IMR-90 (cell line): ENCODE measurements around the gene CLPTM1. TPM values are rescaled to one million over a fixed set of nuclear protein-coding genes. Genes with fewer than 3 reads are reported as not detected.

ENCODE experiments used
- ATAC-seq: fragments of 200-7000 bp; cut with Tn5 transposase; 2 replicates; pipeline ENCODE4 v1.9.1; 2020; ENCODE audit warnings: low read depth, mild to moderate bottlenecking, moderate library complexity
- BruUV-seq: library from RNA; stranded (reverse); fragments of 400-500 nt; replicated peaks from 2 replicates; lab custom pipeline; 2021; lab: Mats Ljungman, UMichigan
- CTCF ChIA-PET: fragments of 300-600 bp; formaldehyde crosslinking; extraction: SDS; loops from one replicate; lab custom pipeline; 2021; ENCODE audit warnings: antibody characterized with exemption; lab: Yijun Ruan, JAX
- POLR2A ChIA-PET: fragments of 300-600 bp; sonication (Branson Sonifier 250); formaldehyde crosslinking; loops from one replicate; lab custom pipeline; 2022; ENCODE audit warnings: antibody characterized with exemption; ENCODE audit not compliant: unreplicated experiment; lab: Charles Lee
- DNase-seq: peaks from one replicate; pipeline ENCODE4 v3.0.0; 2013
- H2AFZ ChIP-seq: replicated peaks from 2 replicates; pipeline ENCODE3; 2013; ENCODE audit warnings: low read length, mild to moderate bottlenecking; ENCODE audit not compliant: poor library complexity
- H2AK5ac ChIP-seq: 2 replicates; pipeline ENCODE4 v1.6.1; 2013; ENCODE audit warnings: low read depth, low read length, inconsistent platforms
- H2AK9ac ChIP-seq: replicated peaks from 2 replicates; pipeline ENCODE3; 2013; ENCODE audit warnings: mild to moderate bottlenecking, low read depth, low read length, moderate library complexity; ENCODE audit not compliant: poor library complexity
- H2BK120ac ChIP-seq: 2 replicates; pipeline ENCODE4 v1.6.1; 2013; ENCODE audit warnings: low read depth, low read length, inconsistent platforms
- H2BK15ac ChIP-seq: 3 replicates; pipeline ENCODE4 v1.6.1; 2013; ENCODE audit warnings: low read depth, low read length, inconsistent platforms
- H2BK20ac ChIP-seq: 2 replicates; pipeline ENCODE4 v1.6.1; 2013; ENCODE audit warnings: low read depth, mild to moderate bottlenecking, inconsistent platforms, low read length, moderate library complexity
- H2BK5ac ChIP-seq: 2 replicates; pipeline ENCODE4 v1.6.1; 2013; ENCODE audit warnings: mild to moderate bottlenecking, low read depth, low read length, inconsistent platforms; ENCODE audit not compliant: poor library complexity, severe bottlenecking
- H3K14ac ChIP-seq: replicated peaks from 2 replicates; pipeline ENCODE4 v1.6.1; 2013; ENCODE audit warnings: low read depth, low read length, inconsistent platforms
- H3K18ac ChIP-seq: 2 replicates; pipeline ENCODE4 v1.6.1; 2013; ENCODE audit warnings: low read depth, low read length, control low read depth
- H3K23ac ChIP-seq: 2 replicates; pipeline ENCODE4 v1.6.1; 2013; ENCODE audit warnings: low read depth, low read length, inconsistent platforms
- H3K27ac ChIP-seq: 2 replicates; pipeline ENCODE4 v1.5.1; 2013; ENCODE audit warnings: mild to moderate bottlenecking, control low read depth, low read length; ENCODE audit not compliant: insufficient read depth
- H3K27me3 ChIP-seq: 2 replicates; pipeline ENCODE4 v1.6.1; 2013; ENCODE audit warnings: low read length; ENCODE audit not compliant: control insufficient read depth, insufficient read depth
- H3K36me3 ChIP-seq: 2 replicates; pipeline ENCODE4 v1.6.1; 2013; ENCODE audit warnings: low read length, mixed read lengths; ENCODE audit not compliant: control insufficient read depth, insufficient read depth
- H3K4ac ChIP-seq: 2 replicates; pipeline ENCODE4 v1.6.1; 2013; ENCODE audit warnings: low read depth, low read length, inconsistent platforms
- H3K4me1 ChIP-seq: 2 replicates; pipeline ENCODE4 v1.6.1; 2013; ENCODE audit warnings: low read length, mixed read lengths; ENCODE audit not compliant: control insufficient read depth, insufficient read depth
- H3K4me2 ChIP-seq: 2 replicates; pipeline ENCODE4 v1.6.1; 2013; ENCODE audit warnings: low read depth, mild to moderate bottlenecking, control low read depth, low read length, moderate library complexity
- H3K4me3 ChIP-seq: 2 replicates; pipeline ENCODE4 v1.5.1; 2013; ENCODE audit warnings: low read depth, mild to moderate bottlenecking, control low read depth, low read length, moderate library complexity; ENCODE audit not compliant: insufficient read depth
- H3K56ac ChIP-seq: 2 replicates; pipeline ENCODE4 v1.6.1; 2013; ENCODE audit warnings: low read length, inconsistent platforms; ENCODE audit not compliant: insufficient read depth; ENCODE audit errors: extremely low read depth
- H3K79me1 ChIP-seq, 2 experiments: 2 replicates each; pipeline ENCODE4 v1.6.1; 2013; ENCODE audit warnings: low read length in 2 of 2, inconsistent platforms in 1 of 2, low read depth in 1 of 2
- H3K9ac ChIP-seq: 2 replicates; pipeline ENCODE4 v1.6.1; 2013; ENCODE audit warnings: low read depth, low read length, control low read depth
- H3K9me1 ChIP-seq: 2 replicates; pipeline ENCODE4 v1.6.1; 2013; ENCODE audit warnings: low read length, inconsistent platforms; ENCODE audit not compliant: insufficient read depth
- H3K9me3 ChIP-seq: 2 replicates; pipeline ENCODE4 v1.6.1; 2013; ENCODE audit warnings: low read length; ENCODE audit not compliant: control insufficient read depth, insufficient read depth
- H4K20me1 ChIP-seq: 2 replicates; pipeline ENCODE4 v1.6.1; 2013; ENCODE audit warnings: low read length, inconsistent platforms; ENCODE audit not compliant: insufficient read depth
- H4K5ac ChIP-seq: 2 replicates; pipeline ENCODE4 v1.6.1; 2013; ENCODE audit warnings: mild to moderate bottlenecking, low read depth, low read length, control low read depth
- H4K8ac ChIP-seq, 2 experiments: 2 replicates each; pipeline ENCODE4 v1.6.1; 2013; ENCODE audit warnings: low read depth in 2 of 2, low read length in 2 of 2, control low read depth in 1 of 2, inconsistent platforms in 1 of 2
- H4K91ac ChIP-seq: 2 replicates; pipeline ENCODE4 v1.6.1; 2013; ENCODE audit warnings: low read depth, low read length, inconsistent platforms; ENCODE audit not compliant: insufficient read depth
- BHLHE40 ChIP-seq: fragments of 150-350 bp; IDR thresholded peaks from 2 replicates; pipeline ENCODE4 v1.6.1; 2016; ENCODE audit warnings: mild to moderate bottlenecking, low read depth, low read length
- CEBPB ChIP-seq: IDR thresholded peaks from 2 replicates; pipeline ENCODE4 v1.6.1; 2012; ENCODE audit warnings: low read depth, low read length, improper control_type of control experiment
- CHD1 ChIP-seq: IDR thresholded peaks from 2 replicates; pipeline ENCODE4 v1.6.1; 2012; ENCODE audit warnings: low read depth, low read length, improper control_type of control experiment
- MAFK ChIP-seq: IDR thresholded peaks from 2 replicates; pipeline ENCODE4 v1.6.1; 2012; ENCODE audit warnings: low read depth, low read length, improper control_type of control experiment
- MAZ ChIP-seq: IDR thresholded peaks from 2 replicates; pipeline ENCODE4 v1.6.1; 2012; ENCODE audit warnings: low read depth, mild to moderate bottlenecking, low read length, improper control_type of control experiment, moderate library complexity, borderline replicate concordance
- NFE2L2 ChIP-seq: fragments of 150-350 bp; IDR thresholded peaks from 2 replicates; pipeline ENCODE4 v1.6.1; 2016; ENCODE audit warnings: low read depth, mild to moderate bottlenecking, low read length
- POLR2A ChIP-seq: IDR thresholded peaks from 2 replicates; pipeline ENCODE4 v1.6.1; 2012; ENCODE audit warnings: mild to moderate bottlenecking, low read depth, low read length
- RCOR1 ChIP-seq: IDR thresholded peaks from 2 replicates; pipeline ENCODE4 v1.6.1; 2012; ENCODE audit warnings: mild to moderate bottlenecking, low read length, improper control_type of control experiment; ENCODE audit not compliant: insufficient replicate concordance
- RFX5 ChIP-seq: IDR thresholded peaks from 2 replicates; pipeline ENCODE4 v1.8.0; 2012; ENCODE audit warnings: low read depth, mild to moderate bottlenecking, low read length, moderate library complexity
- SMC3 ChIP-seq: fragments of 150-350 bp; IDR thresholded peaks from 2 replicates; pipeline ENCODE4 v1.6.1; 2016; ENCODE audit warnings: low read depth, mild to moderate bottlenecking, antibody characterized with exemption, low read length, moderate library complexity
- WGBS, 2 experiments: methylation state at CpG; one replicate each; pipeline versions ENCODE4 v1.1.5 to v1.1.7; 2013; ENCODE audit warnings: missing lambda C conversion rate in 2 of 2; ENCODE audit not compliant: insufficient read length in 1 of 2; ENCODE audit errors: extremely low coverage in 2 of 2; 5-methylcytosine and 5-hydroxymethylcytosine counted together
- dilution Hi-C: fragments of 300-500 bp; cut with HindIII; formaldehyde crosslinking; loops from one replicate; pipeline ENCODE4 v1.14.3; 2018; ENCODE audit warnings: low sequenced_read_pairs; ENCODE audit not compliant: unreplicated experiment
- in situ Hi-C: fragments of 300-500 bp; cut with MboI; formaldehyde crosslinking; loops from 3 replicates; pipeline ENCODE4 v1.14.3; 2019; ENCODE audit warnings: low sequenced_read_pairs, inconsistent platforms, mixed read lengths
- intact Hi-C: fragments of 100-400 bp; cut with micrococcal nuclease; formaldehyde crosslinking; loops from 2 replicates; pipeline ENCODE4 v1.10.0; 2022
- polyA plus RNA-seq, 3 experiments: library from polyadenylated mRNA; depleted of rRNA; stranded (reverse); fragments of >200 nt; gene quantifications; 2 replicates each; pipeline ENCODE4 v1.2.3, GENCODE V29; 2012; ENCODE audit warnings: low replicate concordance in 1 of 3
- total RNA-seq: library from RNA; depleted of rRNA; stranded (reverse); fragments of >200 nt; gene quantifications from 2 replicates; pipeline ENCODE4 v1.2.3, GENCODE V29; 2012
- TF ChIP-seq, protein P1 (sequence below): fragments of 150-350 bp; IDR thresholded peaks from 2 replicates; pipeline ENCODE4 v1.6.1; 2016; ENCODE audit warnings: low read depth, mild to moderate bottlenecking, low read length, moderate library complexity, borderline replicate concordance
- TF ChIP-seq, protein P2 (sequence below): fragments of 150-350 bp; IDR thresholded peaks from 2 replicates; pipeline ENCODE4 v1.6.1; 2017; ENCODE audit warnings: mild to moderate bottlenecking, antibody characterized with exemption, low read length, low read depth

Gene CLPTM1
- total and polyA plus RNA-seq, 2 of the 4 experiments (the other 2 are of a cell fraction), result 23.8 to 88.8 TPM

- DNase-seq, result no peak
Measured at GRCh38 chr19:44975444-44975843, 20.3 kb downstream of the CLPTM1 start.

More at GRCh38 chr19:44975444-44975843, 20.3 kb downstream of the CLPTM1 start:
- Histone ChIP-seq H3K23ac (no peak overlapping the region), H2BK120ac (no peak overlapping the region), H2AFZ (no peak overlapping the region), H3K27ac (no peak overlapping the region), H2AK9ac (no peak overlapping the region), H3K56ac (no peak overlapping the region), H2BK5ac (no peak overlapping the region), H2BK15ac (no peak overlapping the region), H3K4me2 (no peak overlapping the region), H3K4me3 (no peak overlapping the region), H3K36me3 (peaks cover 64% of the 10 kb centered on the region), H3K14ac (no peak overlapping the region), H4K91ac (no peak overlapping the region), H2AK5ac (no peak overlapping the region), H2BK20ac (no peak overlapping the region), H4K5ac (no peak overlapping the region), H4K20me1 (peaks cover 9% of the 10 kb centered on the region; the same call in 1 of the 2 replicates), H3K9me3 (no peaks in the 10 kb centered on the region), H3K27me3 (no peaks in the 10 kb centered on the region), H3K4me1 (no peaks in the 10 kb centered on the region), H4K8ac (no peak overlapping the region), H3K9me1 (no peaks in the 10 kb centered on the region), H3K79me1 (peaks cover 6 to 20% of the 10 kb centered on the region in 2 experiments; a peak in 3 of 4 replicates), H3K9ac (no peak overlapping the region), H3K18ac (no peak overlapping the region), H3K4ac (no peak overlapping the region)
- WGBS, 2 experiments, result no CpG with 5 or more reads among the region's 4 CpGs
- POLR2A ChIA-PET, result no interaction called here
- TF ChIP-seq, protein P1, sequence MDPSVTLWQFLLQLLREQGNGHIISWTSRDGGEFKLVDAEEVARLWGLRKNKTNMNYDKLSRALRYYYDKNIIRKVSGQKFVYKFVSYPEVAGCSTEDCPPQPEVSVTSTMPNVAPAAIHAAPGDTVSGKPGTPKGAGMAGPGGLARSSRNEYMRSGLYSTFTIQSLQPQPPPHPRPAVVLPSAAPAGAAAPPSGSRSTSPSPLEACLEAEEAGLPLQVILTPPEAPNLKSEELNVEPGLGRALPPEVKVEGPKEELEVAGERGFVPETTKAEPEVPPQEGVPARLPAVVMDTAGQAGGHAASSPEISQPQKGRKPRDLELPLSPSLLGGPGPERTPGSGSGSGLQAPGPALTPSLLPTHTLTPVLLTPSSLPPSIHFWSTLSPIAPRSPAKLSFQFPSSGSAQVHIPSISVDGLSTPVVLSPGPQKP, result no peak
- no peak for TF ChIP-seq RCOR1
- no peak for TF ChIP-seq CHD1
- TF ChIP-seq CEBPB, result no peak
- no peak for TF ChIP-seq RFX5
- TF ChIP-seq POLR2A, result no peak
- TF ChIP-seq SMC3, result no peak
- TF ChIP-seq MAZ, result no peak
- no peak for TF ChIP-seq NFE2L2
- no peak for TF ChIP-seq BHLHE40
- TF ChIP-seq, protein P2, sequence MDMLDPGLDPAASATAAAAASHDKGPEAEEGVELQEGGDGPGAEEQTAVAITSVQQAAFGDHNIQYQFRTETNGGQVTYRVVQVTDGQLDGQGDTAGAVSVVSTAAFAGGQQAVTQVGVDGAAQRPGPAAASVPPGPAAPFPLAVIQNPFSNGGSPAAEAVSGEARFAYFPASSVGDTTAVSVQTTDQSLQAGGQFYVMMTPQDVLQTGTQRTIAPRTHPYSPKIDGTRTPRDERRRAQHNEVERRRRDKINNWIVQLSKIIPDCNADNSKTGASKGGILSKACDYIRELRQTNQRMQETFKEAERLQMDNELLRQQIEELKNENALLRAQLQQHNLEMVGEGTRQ, result no peak
- no peak for TF ChIP-seq MAFK
- dilution Hi-C loops, result no loop called here
- CTCF ChIA-PET, result no interaction called here
- in situ Hi-C loops, result no loop called here
- ATAC-seq, result no peak
- BruUV-seq, result no TSS peak
- intact Hi-C loops, result no loop called here
